Lower lobe of right lung (tissue), 2 donors: ENCODE data around the gene NUP210L. TPM values are rescaled to one million over a fixed set of nuclear protein-coding genes. Genes with fewer than 3 reads are reported as not detected.
"Not testable (repeated sequence)": the region's sequence is repeated elsewhere in the genome, so short reads cannot be mapped to it uniquely, and the experiment has no call there.

ENCODE experiments used
- ATAC-seq, 2 donors: fragments of 200-7000 bp; cut with Tn5 transposase; one replicate each; pipeline ENCODE4 v1.9.1; 2020 to 2022; ENCODE audit warnings: mild to moderate bottlenecking in 2 of 2, moderate library complexity in 2 of 2
- DNase-seq: peaks from one replicate; pipeline ENCODE4 v3.0.0-alpha.2; 2020
- H3K27ac ChIP-seq: fragments of 200-600 bp; one replicate; pipeline ENCODE4 v1.8.0; 2022
- H3K27me3 ChIP-seq: fragments of 200-600 bp; one replicate; pipeline ENCODE4 v1.8.0; 2022; ENCODE audit warnings: low read depth
- H3K36me3 ChIP-seq: fragments of 200-600 bp; one replicate; pipeline ENCODE4 v1.8.0; 2022; ENCODE audit warnings: mild to moderate bottlenecking
- H3K4me1 ChIP-seq: fragments of 200-600 bp; one replicate; pipeline ENCODE4 v1.8.0; 2022
- H3K4me3 ChIP-seq: fragments of 200-600 bp; one replicate; pipeline ENCODE4 v1.8.0; 2022; ENCODE audit warnings: mild to moderate bottlenecking
- H3K9me3 ChIP-seq: fragments of 200-600 bp; one replicate; pipeline ENCODE4 v1.8.0; 2022
- CTCF ChIP-seq: fragments of 200-600 bp; IDR thresholded peaks from one replicate; pipeline ENCODE4 v1.8.0; 2022; ENCODE audit warnings: antibody characterized with exemption, mild to moderate bottlenecking
- intact Hi-C: fragments of 100-400 bp; cut with DNase I; formaldehyde crosslinking; loops from one replicate; pipeline ENCODE4 v1.11.0; 2022
- total RNA-seq: library from RNA; stranded (reverse); fragmentation: NEBNext Ultra II Directional; extraction: Animal tissue kit (Norgen Biotek cat#: 25700); gene quantifications from one replicate; pipeline ENCODE4 v1.2.1, GENCODE V29; 2021
- donor health status: DM: no; HTN: yes; CAD: no; lungs with severe emphysema.

Gene NUP210L
- total RNA-seq, 1 donor from 2014 or later: 1.7 TPM

- H3K36me3 ChIP-seq: no peaks in the 10 kb centered on the region
- intact Hi-C loops: no loop called here
- H3K27me3 ChIP-seq: no peaks in the 10 kb centered on the region
- H3K4me3 ChIP-seq: no peak overlapping the region
- TF ChIP-seq CTCF: no peak
- no peaks in the 10 kb centered on the region for H3K4me1 ChIP-seq
- no peak overlapping the region for H3K27ac ChIP-seq
- H3K9me3 ChIP-seq: no peaks in the 10 kb centered on the region
- ATAC-seq (no peak), DNase-seq (no peak)
Observed at GRCh38 chr1:154117642-154118041, 37.2 kb downstream of the NUP210L start.

- no peak for ATAC-seq
- no peaks in the 10 kb centered on the region for H3K4me1 ChIP-seq
- DNase-seq: no peak
- intact Hi-C loops: no loop called here
- no peak for TF ChIP-seq CTCF
- no peak overlapping the region for H3K27ac ChIP-seq
- H3K4me3 ChIP-seq: no peak overlapping the region
- H3K36me3 ChIP-seq: no peaks in the 10 kb centered on the region
- no peaks in the 10 kb centered on the region for H3K27me3 ChIP-seq
- no peaks in the 10 kb centered on the region for H3K9me3 ChIP-seq
Observed at GRCh38 chr1:154115180-154115579, 39.7 kb downstream of the NUP210L start.

- H3K9me3 ChIP-seq: no peaks in the 10 kb centered on the region
- H3K36me3 ChIP-seq: no peaks in the 10 kb centered on the region
- no peak for TF ChIP-seq CTCF
- H3K27me3 ChIP-seq: no peaks in the 10 kb centered on the region
- H3K4me3 ChIP-seq: no peak overlapping the region
- no peaks in the 10 kb centered on the region for H3K4me1 ChIP-seq
- DNase-seq: no peak
- H3K27ac ChIP-seq: no peak overlapping the region
- intact Hi-C loops: no loop called here
- peak; percentile 49 to 56 for ATAC-seq
Observed at GRCh38 chr1:154104433-154105082, 50.3 kb downstream of the NUP210L start.

- intact Hi-C loops, H3K27me3 ChIP-seq, DNase-seq, H3K4me1 ChIP-seq, H3K4me3 ChIP-seq, H3K27ac ChIP-seq, ATAC-seq, H3K36me3 ChIP-seq, H3K9me3 ChIP-seq: not testable (repeated sequence)
Observed at GRCh38 chr1:154100141-154100540, 54.7 kb downstream of the NUP210L start.

- no peak for ATAC-seq
- Histone ChIP-seq H3K4me3 (no peak overlapping the region), H3K36me3 (no peaks in the 10 kb centered on the region), H3K4me1 (no peaks in the 10 kb centered on the region), H3K27me3 (no peaks in the 10 kb centered on the region), H3K9me3 (no peaks in the 10 kb centered on the region), H3K27ac (no peak overlapping the region)
- DNase-seq: no peak
- TF ChIP-seq CTCF: no peak
- intact Hi-C loops: no loop called here
Observed at GRCh38 chr1:154097873-154098272, 57.0 kb downstream of the NUP210L start.

- intact Hi-C loops: no loop called here
- no peaks in the 10 kb centered on the region for H3K9me3 ChIP-seq
- H3K4me3 ChIP-seq: no peak overlapping the region
- no peaks in the 10 kb centered on the region for H3K36me3 ChIP-seq
- H3K27me3 ChIP-seq: no peaks in the 10 kb centered on the region
- DNase-seq (no peak), ATAC-seq (no peak)
- TF ChIP-seq CTCF: no peak
- H3K4me1 ChIP-seq: no peaks in the 10 kb centered on the region
- no peak overlapping the region for H3K27ac ChIP-seq
Observed at GRCh38 chr1:154095456-154096060, 59.3 kb downstream of the NUP210L start.
